Activated T-helper 17 cell treated with anti-CD3 and anti-CD28 coated beads, Interleukin-2, amount 50 U/mL, for 72 hours (primary cell): ENCODE results near the gene BCKDHA. TPM values are rescaled to one million over a fixed set of nuclear protein-coding genes. Genes with fewer than 3 reads are reported as not detected.

Experiments
- ATAC-seq: fragments of 150-1000 bp; cut with Tn5 transposase; replicated peaks from 2 replicates; pipeline ENCODE4 v1.10.0; 2021; ENCODE audit warnings: mild to moderate bottlenecking, moderate library complexity
- H3K27ac Mint-ChIP-seq: one replicate; pipeline ENCODE4 v1.8.0; 2022; ENCODE audit warnings: mixed read lengths
- H3K27me3 Mint-ChIP-seq: one replicate; pipeline ENCODE4 v1.8.0; 2022; ENCODE audit warnings: mixed read lengths
- H3K36me3 Mint-ChIP-seq: one replicate; pipeline ENCODE4 v1.8.0; 2022; ENCODE audit warnings: low read depth, mild to moderate bottlenecking, mixed read lengths
- H3K4me1 Mint-ChIP-seq: one replicate; pipeline ENCODE4 v1.8.0; 2022; ENCODE audit warnings: mixed read lengths
- H3K4me3 Mint-ChIP-seq: one replicate; pipeline ENCODE4 v1.8.0; 2022; ENCODE audit warnings: mild to moderate bottlenecking, mixed read lengths
- H3K9me3 Mint-ChIP-seq: one replicate; pipeline ENCODE4 v1.8.0; 2022; ENCODE audit warnings: mixed read lengths
- total RNA-seq, 2 donors: library from RNA; stranded (reverse); gene quantifications; one replicate each; pipeline ENCODE4 v1.2.3, GENCODE V29; 2022

The BCKDHA gene
- 10 to 100 TPM; 19.4 to 48.1 TPM for total RNA-seq

GRCh38 chr19:41397086-41398049 is at the start of gene BCKDHA, which contains the start of gene EXOSC5:
BCKDHA (plus strand) TSS chr19:41397818; CDS start chr19:41397828, 10 bp downstream.
EXOSC5 (minus strand) TSS chr19:41397359; CDS start chr19:41397328, 31 bp downstream.
- Mint-ChIP-seq H3K9me3 (no peaks in the 10 kb centered on the region), H3K36me3 (peaks cover 54% of the 10 kb centered on the region), H3K4me1 (peaks cover 24% of the 10 kb centered on the region), H3K27ac (peak within 1 kb of the TSS; percentile 100), H3K4me3 (peak within 1 kb of the TSS; percentile 100), H3K27me3 (no peaks in the 10 kb centered on the region)
- peak; percentile 100 for ATAC-seq

DNA sequence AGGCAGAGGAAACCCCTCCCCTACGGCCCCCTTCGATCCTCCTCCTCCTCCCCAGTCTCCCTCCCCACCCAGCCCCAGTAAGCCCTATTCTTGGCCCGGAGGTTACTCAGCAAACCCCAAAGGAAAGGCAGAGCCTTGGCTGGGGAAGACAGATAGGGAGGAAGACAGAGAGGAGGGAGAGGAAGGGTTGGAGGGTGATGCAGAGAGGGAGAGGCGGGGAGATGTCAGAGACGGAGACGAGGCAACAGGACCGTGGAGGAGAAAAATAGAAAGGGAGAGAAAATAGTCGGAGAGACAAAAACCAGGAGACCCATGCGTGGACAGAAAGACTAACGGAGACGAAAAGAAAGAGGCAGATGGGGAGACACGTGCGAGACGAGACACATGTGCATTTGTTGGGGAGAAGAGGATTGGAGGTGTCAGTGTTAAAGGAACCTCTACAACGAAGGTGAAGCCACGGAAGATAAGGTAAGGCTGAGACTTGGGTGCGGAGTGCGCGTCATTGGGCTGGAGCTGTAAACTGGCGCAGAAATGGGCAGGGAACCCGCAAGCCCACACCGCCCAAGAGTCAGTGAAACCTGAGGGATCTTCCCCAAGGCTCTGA is 46.8 kb upstream of the BCKDHA start:
- Mint-ChIP-seq H3K4me1 (peaks cover 32% of the 10 kb centered on the region), H3K4me3 (peak overlapping the region; percentile 98), H3K27me3 (no peaks in the 10 kb centered on the region), H3K36me3 (peaks cover 73% of the 10 kb centered on the region), H3K9me3 (no peaks in the 10 kb centered on the region), H3K27ac (peak overlapping the region; percentile 94)
- no peak for ATAC-seq

GRCh38 chr19:41351339-41352245 is 46.0 kb upstream of the BCKDHA start:
- Mint-ChIP-seq H3K27me3 (no peaks in the 10 kb centered on the region), H3K4me3 (peak overlapping the region; percentile 98), H3K27ac (peak overlapping the region; percentile 94), H3K36me3 (peaks cover 65% of the 10 kb centered on the region), H3K4me1 (peaks cover 38% of the 10 kb centered on the region), H3K9me3 (no peaks in the 10 kb centered on the region)
- ATAC-seq = peak; percentile 70

- peaks cover 64% of the 10 kb centered on the region for H3K36me3 Mint-ChIP-seq
- no peak for ATAC-seq
These were observed 45.4 kb upstream of the BCKDHA start for GRCh38 chr19:41352279-41352608.

GRCh38 chr19:41352609-41353465 is 44.8 kb upstream of the BCKDHA start:
- H3K27me3 Mint-ChIP-seq = no peaks in the 10 kb centered on the region
- H3K4me1 Mint-ChIP-seq = peaks cover 50% of the 10 kb centered on the region
- H3K9me3 Mint-ChIP-seq = no peaks in the 10 kb centered on the region
- H3K4me3 Mint-ChIP-seq = peak overlapping the region; percentile 98
- peaks cover 58% of the 10 kb centered on the region for H3K36me3 Mint-ChIP-seq
- ATAC-seq = peak; percentile 18
- peak overlapping the region; percentile 94 for H3K27ac Mint-ChIP-seq

More at GRCh38 chr19:41352279-41352608, 45.4 kb upstream of the BCKDHA start:
- peaks cover 44% of the 10 kb centered on the region for H3K4me1 Mint-ChIP-seq
- no peaks in the 10 kb centered on the region for H3K27me3 Mint-ChIP-seq
- H3K9me3 Mint-ChIP-seq = no peaks in the 10 kb centered on the region
- peak overlapping the region; percentile 94 for H3K27ac Mint-ChIP-seq
- H3K4me3 Mint-ChIP-seq = peak overlapping the region; percentile 98

- Mint-ChIP-seq H3K27me3 (no peaks in the 10 kb centered on the region), H3K27ac (peak within 1 kb of the TSS; percentile 94), H3K36me3 (peaks cover 50% of the 10 kb centered on the region), H3K9me3 (no peaks in the 10 kb centered on the region), H3K4me1 (peaks cover 51% of the 10 kb centered on the region), H3K4me3 (peak within 1 kb of the TSS; percentile 98)
- ATAC-seq = peak; percentile 48
These were observed 43.9 kb upstream of the BCKDHA start, which contains the start of gene TGFB1 for GRCh38 chr19:41353466-41354342. TGFB1 (minus strand) TSS chr19:41353922; CDS start chr19:41353044, 878 bp downstream.

DNA sequence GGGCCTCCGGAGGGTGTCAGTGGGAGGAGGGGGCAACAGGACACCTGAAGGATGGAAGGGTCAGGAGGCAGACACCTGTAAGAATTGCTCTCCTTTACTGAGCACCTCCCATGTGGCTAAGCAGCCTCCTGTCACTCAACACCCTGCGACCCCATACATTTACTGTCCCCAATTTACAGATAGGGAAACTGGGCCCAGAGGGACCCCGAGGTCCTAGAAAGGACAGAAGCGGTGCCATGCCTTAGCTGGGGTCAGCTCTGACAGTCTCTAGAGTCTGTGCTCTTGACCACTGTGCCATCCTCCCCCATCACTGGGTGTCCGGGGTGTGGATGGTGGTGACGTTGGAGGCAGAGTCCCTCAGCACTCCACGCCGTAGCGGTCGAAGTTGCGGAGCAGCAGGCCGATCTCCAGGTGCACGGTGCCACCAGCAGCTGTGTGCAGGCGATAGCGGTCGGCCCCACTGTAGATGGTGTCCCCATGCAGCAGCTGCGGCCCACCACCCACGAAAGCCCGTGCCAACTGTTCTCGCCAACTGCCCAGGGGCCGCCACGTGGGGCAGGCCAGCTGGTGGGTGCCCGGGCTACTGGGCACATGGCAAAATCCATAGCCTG is 43.2 kb upstream of the BCKDHA start:
- Mint-ChIP-seq H3K4me1 (peaks cover 44% of the 10 kb centered on the region), H3K27ac (peak overlapping the region; percentile 84), H3K36me3 (peaks cover 42% of the 10 kb centered on the region), H3K4me3 (peak overlapping the region; percentile 76), H3K27me3 (no peaks in the 10 kb centered on the region), H3K9me3 (no peaks in the 10 kb centered on the region)
- ATAC-seq = no peak

DNA sequence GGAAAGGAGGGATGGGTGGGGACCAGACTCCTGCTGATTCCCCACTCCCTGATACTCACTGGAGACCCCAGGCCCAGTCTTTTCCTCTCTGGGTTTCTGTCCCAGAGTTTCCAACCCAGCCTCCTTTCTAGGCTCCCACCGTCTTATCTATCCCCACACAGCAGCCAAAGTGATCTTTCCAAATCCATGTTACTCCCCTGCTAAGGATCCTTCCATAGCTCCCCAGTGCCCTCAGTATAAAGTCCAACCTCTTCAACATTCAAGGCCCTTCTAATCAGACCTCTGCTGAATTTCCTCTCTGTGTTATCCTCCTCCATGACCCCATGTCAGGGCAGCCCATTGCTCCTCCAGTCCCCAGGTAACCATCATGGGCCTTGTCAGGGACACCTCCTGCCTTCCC is 42.6 kb upstream of the BCKDHA start:
- Mint-ChIP-seq H3K36me3 (peaks cover 36% of the 10 kb centered on the region), H3K4me3 (peak overlapping the region; percentile 76), H3K9me3 (no peaks in the 10 kb centered on the region), H3K27ac (peak overlapping the region; percentile 94), H3K4me1 (peaks cover 40% of the 10 kb centered on the region), H3K27me3 (no peaks in the 10 kb centered on the region)
- ATAC-seq = no peak

DNA sequence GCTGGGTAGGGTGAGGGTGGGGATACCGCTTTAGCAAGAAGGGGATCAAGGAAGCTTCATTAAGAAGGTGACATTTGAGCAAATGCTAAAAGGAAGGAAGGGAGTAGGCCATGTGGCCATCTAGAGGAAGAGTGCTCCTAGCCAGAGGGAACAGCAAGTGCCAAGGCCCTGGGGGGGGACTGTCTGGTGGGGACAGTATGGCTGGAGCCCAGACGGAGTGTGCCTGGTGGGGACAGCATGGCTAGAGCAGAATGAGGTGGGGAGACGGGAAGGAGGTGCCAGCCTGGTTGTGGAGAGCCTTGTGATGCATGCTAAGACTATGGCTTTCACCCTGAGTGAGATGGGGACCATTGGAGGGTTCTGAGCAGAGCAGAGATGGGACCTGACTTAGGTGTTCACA is 41.8 kb upstream of the BCKDHA start:
- Mint-ChIP-seq H3K36me3 (peaks cover 29% of the 10 kb centered on the region), H3K9me3 (no peaks in the 10 kb centered on the region), H3K4me3 (peak overlapping the region; percentile 76), H3K27ac (peak overlapping the region; percentile 94), H3K27me3 (no peaks in the 10 kb centered on the region), H3K4me1 (peaks cover 40% of the 10 kb centered on the region)
- no peak for ATAC-seq

GRCh38 chr19:41356984-41357739 is 40.5 kb upstream of the BCKDHA start:
- H3K4me3 Mint-ChIP-seq = peak overlapping the region; percentile 76
- no peaks in the 10 kb centered on the region for H3K9me3 Mint-ChIP-seq
- peaks cover 16% of the 10 kb centered on the region for H3K36me3 Mint-ChIP-seq
- H3K27me3 Mint-ChIP-seq = no peaks in the 10 kb centered on the region
- H3K27ac Mint-ChIP-seq = peak overlapping the region; percentile 94
- no peak for ATAC-seq
- peaks cover 40% of the 10 kb centered on the region for H3K4me1 Mint-ChIP-seq

GRCh38 chr19:41357746-41358145 is 39.9 kb upstream of the BCKDHA start:
- Mint-ChIP-seq H3K4me3 (peak overlapping the region; percentile 76), H3K27ac (peak overlapping the region; percentile 94), H3K9me3 (no peaks in the 10 kb centered on the region), H3K27me3 (no peaks in the 10 kb centered on the region), H3K36me3 (peaks cover 12% of the 10 kb centered on the region), H3K4me1 (peaks cover 44% of the 10 kb centered on the region)
- ATAC-seq = no peak

- Mint-ChIP-seq H3K36me3 (peaks cover 11% of the 10 kb centered on the region), H3K4me1 (peaks cover 39% of the 10 kb centered on the region), H3K27me3 (no peaks in the 10 kb centered on the region), H3K27ac (peak overlapping the region; percentile 61), H3K4me3 (no peak overlapping the region), H3K9me3 (no peaks in the 10 kb centered on the region)
- no peak for ATAC-seq
These were observed 37.9 kb upstream of the BCKDHA start for GRCh38 chr19:41359741-41360140.
